Body of pancreas (tissue), 4 donors: ENCODE data around the gene GNG12.

Experiments
- POLR2A ChIP-seq, 3 donors: fragments of 450-650 bp; IDR thresholded peaks; one replicate each; pipeline ENCODE4 v1.6.1; 2016; ENCODE audit warnings: antibody characterized with exemption in 3 of 3, mild to moderate bottlenecking in 2 of 3
- TF ChIP-seq, protein P1 (sequence below), 7 experiments: fragments of 450-650 bp in 4 of 7; fragments of 200-600 bp in 3 of 7; sonication (generic) in 3 of 7; IDR thresholded peaks; one replicate each; pipeline ENCODE4 v1.5.1; 2016 to 2019; ENCODE audit warnings: antibody characterized with exemption in 7 of 7

- TF ChIP-seq POLR2A (IDR thresholded peaks at IDR 0.05) = no peak
- TF ChIP-seq, protein P1, sequence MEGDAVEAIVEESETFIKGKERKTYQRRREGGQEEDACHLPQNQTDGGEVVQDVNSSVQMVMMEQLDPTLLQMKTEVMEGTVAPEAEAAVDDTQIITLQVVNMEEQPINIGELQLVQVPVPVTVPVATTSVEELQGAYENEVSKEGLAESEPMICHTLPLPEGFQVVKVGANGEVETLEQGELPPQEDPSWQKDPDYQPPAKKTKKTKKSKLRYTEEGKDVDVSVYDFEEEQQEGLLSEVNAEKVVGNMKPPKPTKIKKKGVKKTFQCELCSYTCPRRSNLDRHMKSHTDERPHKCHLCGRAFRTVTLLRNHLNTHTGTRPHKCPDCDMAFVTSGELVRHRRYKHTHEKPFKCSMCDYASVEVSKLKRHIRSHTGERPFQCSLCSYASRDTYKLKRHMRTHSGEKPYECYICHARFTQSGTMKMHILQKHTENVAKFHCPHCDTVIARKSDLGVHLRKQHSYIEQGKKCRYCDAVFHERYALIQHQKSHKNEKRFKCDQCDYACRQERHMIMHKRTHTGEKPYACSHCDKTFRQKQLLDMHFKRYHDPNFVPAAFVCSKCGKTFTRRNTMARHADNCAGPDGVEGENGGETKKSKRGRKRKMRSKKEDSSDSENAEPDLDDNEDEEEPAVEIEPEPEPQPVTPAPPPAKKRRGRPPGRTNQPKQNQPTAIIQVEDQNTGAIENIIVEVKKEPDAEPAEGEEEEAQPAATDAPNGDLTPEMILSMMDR (IDR thresholded peaks at IDR 0.05) = no peak
Measured at GRCh38 chr1:67833602-67833940, 304 bp upstream of the GNG12 start.
